ENCODE data around the gene IMPDH1.

IMPDH1 gene

DNA sequence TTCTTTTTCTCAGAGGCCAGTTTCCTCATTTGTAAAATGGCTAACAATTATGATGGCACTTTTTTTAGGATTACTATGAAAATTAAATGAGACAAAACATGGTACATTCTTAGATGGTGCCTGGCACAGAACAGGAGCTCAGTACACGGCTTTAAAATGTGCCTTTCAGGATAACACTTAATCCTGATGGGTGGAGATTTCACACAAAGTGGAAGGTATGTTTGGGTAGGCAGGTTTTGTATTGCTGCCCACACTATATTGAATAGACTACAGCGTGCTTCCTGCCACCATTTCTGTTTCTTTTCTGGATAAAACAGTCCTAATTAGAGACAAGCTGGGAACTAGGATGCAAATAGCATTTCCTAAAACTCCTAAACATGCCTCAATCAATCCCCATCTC lies 22.0 kb upstream of the IMPDH1 start:
- Histone ChIP-seq H3K9ac (ENCODE audit: low read depth, low read length) (no peak overlapping the region), H3K4me1 (ENCODE audit: insufficient read depth, low read length) (peaks cover 21% of the 10 kb centered on the region), H3K27ac (ENCODE audit: low read depth, low read length) (no peak overlapping the region), H3K4me3 (ENCODE audit: low read length) (no peak overlapping the region), H3K36me3 (ENCODE audit: insufficient read depth, low read length) (no peaks in the 10 kb centered on the region), H3K9me3 (ENCODE audit: insufficient read depth, low read depth, low read length) (no peaks in the 10 kb centered on the region), H3K27me3 (ENCODE audit: insufficient read depth, low read length) (no peaks in the 10 kb centered on the region)
- WGBS = 73% methylated on average over 2 of the region's 2 CpGs

DNA sequence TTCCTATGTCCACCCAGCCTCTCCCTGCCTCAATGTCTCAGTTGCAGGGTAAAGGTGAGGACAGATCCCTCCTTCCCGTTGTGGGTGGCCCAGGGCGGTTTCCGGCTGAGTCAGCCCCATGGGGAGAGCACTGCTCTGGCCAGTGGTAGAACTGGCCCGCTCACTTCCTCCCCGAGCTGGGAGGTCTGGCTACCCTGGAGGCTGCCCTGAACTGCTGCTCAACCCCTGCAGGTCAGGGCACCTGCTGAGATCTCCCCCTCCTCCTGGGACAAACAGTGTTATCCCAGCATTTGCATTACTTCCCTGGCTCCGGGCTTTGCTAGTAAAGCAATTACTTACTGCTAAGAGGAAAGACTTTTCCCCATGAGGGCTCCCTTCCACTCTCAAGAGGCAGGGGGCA lies 21.4 kb upstream of the IMPDH1 start:
- Histone ChIP-seq H3K9me3 (ENCODE audit: insufficient read depth, low read depth, low read length) (no peaks in the 10 kb centered on the region), H3K4me1 (ENCODE audit: insufficient read depth, low read length) (peaks cover 21% of the 10 kb centered on the region), H3K4me3 (ENCODE audit: low read length) (no peak overlapping the region), H3K36me3 (ENCODE audit: insufficient read depth, low read length) (no peaks in the 10 kb centered on the region), H3K27ac (ENCODE audit: low read depth, low read length) (no peak overlapping the region), H3K27me3 (ENCODE audit: insufficient read depth, low read length) (no peaks in the 10 kb centered on the region), H3K9ac (ENCODE audit: low read depth, low read length) (no peak overlapping the region)
- 38% methylated on average over 6 of the region's 6 CpGs for WGBS

DNA sequence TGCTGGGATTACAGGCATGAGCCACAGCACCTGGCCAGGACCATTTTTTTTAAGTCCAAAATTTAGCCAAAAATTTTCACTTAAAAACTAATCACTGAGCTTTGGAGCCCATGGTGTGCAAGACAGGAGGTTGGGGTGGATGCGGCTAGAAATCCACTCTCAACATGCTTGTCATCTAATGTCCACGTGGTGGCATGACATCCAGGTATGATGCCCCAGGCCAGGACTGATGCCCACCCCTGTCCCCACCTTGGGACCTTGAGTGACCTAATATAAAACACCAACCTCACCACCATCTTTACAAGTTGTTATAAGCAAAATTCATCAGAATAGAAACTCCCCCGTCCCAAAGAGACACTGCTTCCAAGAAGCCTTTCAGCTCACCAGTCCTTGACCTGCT lies 20.4 kb upstream of the IMPDH1 start:
- Histone ChIP-seq H3K4me3 (ENCODE audit: low read length) (no peak overlapping the region), H3K36me3 (ENCODE audit: insufficient read depth, low read length) (no peaks in the 10 kb centered on the region), H3K9ac (ENCODE audit: low read depth, low read length) (no peak overlapping the region), H3K27me3 (ENCODE audit: insufficient read depth, low read length) (no peaks in the 10 kb centered on the region), H3K27ac (ENCODE audit: low read depth, low read length) (no peak overlapping the region), H3K4me1 (ENCODE audit: insufficient read depth, low read length) (peaks cover 12% of the 10 kb centered on the region), H3K9me3 (ENCODE audit: insufficient read depth, low read depth, low read length) (no peaks in the 10 kb centered on the region)
- 84% methylated on average over 3 of the region's 3 CpGs for WGBS

DNA sequence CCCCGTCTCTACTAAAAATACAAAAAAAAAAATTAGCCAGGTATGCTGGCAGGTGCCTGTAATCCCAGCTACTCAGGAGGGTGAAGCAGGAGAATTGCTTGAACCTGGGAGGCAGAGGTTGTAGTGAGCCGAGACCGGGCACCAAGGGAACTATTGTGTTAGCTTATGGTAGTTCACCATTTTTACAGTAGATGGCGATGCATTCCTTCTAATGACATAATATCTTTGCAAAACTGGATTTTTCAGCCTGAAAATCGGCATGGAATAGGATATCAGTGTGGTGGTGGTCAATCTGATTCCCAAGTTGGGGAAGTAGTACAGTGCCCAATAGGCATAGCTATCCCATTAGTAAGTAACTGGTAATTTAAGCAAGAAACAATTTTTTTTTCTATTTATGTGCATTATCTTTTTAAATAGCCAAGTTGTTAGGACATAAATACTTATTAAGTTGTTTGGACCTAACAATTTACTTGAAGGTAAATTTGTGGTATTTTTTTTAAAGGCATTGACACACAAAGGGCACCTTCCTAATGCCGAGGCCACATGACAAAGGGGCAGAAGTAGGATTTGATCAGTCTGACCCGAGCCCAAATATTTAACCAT lies 17.6 kb upstream of the IMPDH1 start:
- Histone ChIP-seq H3K4me1 (ENCODE audit: insufficient read depth, low read length) (peaks cover 6% of the 10 kb centered on the region), H3K9ac (ENCODE audit: low read depth, low read length) (no peak overlapping the region), H3K36me3 (ENCODE audit: insufficient read depth, low read length) (no peaks in the 10 kb centered on the region), H3K27me3 (ENCODE audit: insufficient read depth, low read length) (no peaks in the 10 kb centered on the region), H3K9me3 (ENCODE audit: insufficient read depth, low read depth, low read length) (no peaks in the 10 kb centered on the region), H3K27ac (ENCODE audit: low read depth, low read length) (no peak overlapping the region), H3K4me3 (ENCODE audit: low read length) (no peak overlapping the region)
- WGBS = 31% methylated on average over 7 of the region's 7 CpGs

DNA sequence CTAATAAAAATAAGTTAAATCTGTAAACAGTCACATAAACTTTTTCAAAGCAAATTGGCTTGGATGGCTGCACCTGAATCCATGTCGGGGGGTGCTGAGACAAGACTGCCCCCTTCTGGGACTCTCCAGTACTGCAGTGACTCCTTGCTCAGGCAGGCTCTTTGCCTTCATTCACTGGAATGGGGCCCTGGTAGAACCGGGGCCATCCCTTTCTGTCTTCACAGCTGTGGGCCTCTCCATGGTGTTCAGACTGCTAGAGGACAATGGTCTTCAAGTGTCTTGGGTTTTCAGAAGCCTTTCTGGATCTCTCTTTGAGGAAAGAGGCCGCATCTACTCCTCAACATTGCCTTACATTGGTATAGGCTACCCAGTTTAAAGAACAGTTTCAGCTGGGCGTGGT lies 16.1 kb upstream of the IMPDH1 start:
- Histone ChIP-seq H3K27me3 (ENCODE audit: insufficient read depth, low read length) (no peaks in the 10 kb centered on the region), H3K4me1 (ENCODE audit: insufficient read depth, low read length) (no peaks in the 10 kb centered on the region), H3K36me3 (ENCODE audit: insufficient read depth, low read length) (no peaks in the 10 kb centered on the region), H3K4me3 (ENCODE audit: low read length) (no peak overlapping the region), H3K9ac (ENCODE audit: low read depth, low read length) (no peak overlapping the region), H3K9me3 (ENCODE audit: insufficient read depth, low read depth, low read length) (no peaks in the 10 kb centered on the region), H3K27ac (ENCODE audit: low read depth, low read length) (no peak overlapping the region)
- 46% methylated on average over 4 of the region's 4 CpGs for WGBS

DNA sequence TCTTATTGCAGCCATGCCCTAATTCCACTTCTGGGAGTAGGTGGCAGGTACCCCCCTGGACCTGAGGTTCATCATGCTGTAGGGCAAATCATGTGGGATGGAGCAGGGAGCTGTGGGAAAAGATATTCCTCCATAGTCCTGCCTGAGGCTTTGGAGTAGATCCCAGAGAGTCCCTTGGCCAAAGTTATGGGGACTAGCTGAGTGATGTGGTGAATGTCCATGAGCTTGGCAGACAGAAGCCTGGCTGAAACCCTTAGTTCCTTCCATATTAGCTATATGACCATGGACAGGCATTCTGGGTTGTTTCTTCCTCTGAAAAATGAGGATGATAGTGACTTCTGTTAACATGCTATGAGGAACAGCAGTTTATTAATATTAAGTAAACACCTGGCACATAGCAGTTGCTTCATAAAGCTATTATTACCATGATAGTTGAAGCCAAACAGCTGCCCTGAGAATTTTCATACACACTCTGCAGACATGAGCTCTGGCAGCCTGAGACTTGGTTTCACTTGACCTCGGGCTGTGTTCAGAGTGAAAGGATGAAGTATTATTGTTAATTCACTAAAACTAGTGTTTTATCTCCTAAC lies 15.0 kb upstream of the IMPDH1 start:
- H3K27ac ChIP-seq (ENCODE audit: low read depth, low read length) = no peak overlapping the region
- H3K9ac ChIP-seq (ENCODE audit: low read depth, low read length) = no peak overlapping the region
- H3K36me3 ChIP-seq (ENCODE audit: insufficient read depth, low read length) = no peaks in the 10 kb centered on the region
- no peak overlapping the region for H3K4me3 ChIP-seq (ENCODE audit: low read length)
- no peaks in the 10 kb centered on the region for H3K27me3 ChIP-seq (ENCODE audit: insufficient read depth, low read length)
- no peaks in the 10 kb centered on the region for H3K9me3 ChIP-seq (ENCODE audit: insufficient read depth, low read depth, low read length)
- WGBS = no CpG with 5 or more reads among the region's 1 CpG
- H3K4me1 ChIP-seq (ENCODE audit: insufficient read depth, low read length) = no peaks in the 10 kb centered on the region

- no peak overlapping the region for H3K4me3 ChIP-seq (ENCODE audit: low read length)
- H3K9me3 ChIP-seq (ENCODE audit: insufficient read depth, low read depth, low read length) = no peaks in the 10 kb centered on the region
- no peaks in the 10 kb centered on the region for H3K4me1 ChIP-seq (ENCODE audit: insufficient read depth, low read length)
- H3K27me3 ChIP-seq (ENCODE audit: insufficient read depth, low read length) = peaks cover 10% of the 10 kb centered on the region
- H3K36me3 ChIP-seq (ENCODE audit: insufficient read depth, low read length) = no peaks in the 10 kb centered on the region
- WGBS = 93% methylated on average over 3 of the region's 3 CpGs
- no peak overlapping the region for H3K27ac ChIP-seq (ENCODE audit: low read depth, low read length)
- H3K9ac ChIP-seq (ENCODE audit: low read depth, low read length) = no peak overlapping the region
These were observed 13.1 kb upstream of the IMPDH1 start for GRCh38 chr7:128422842-128423241.

DNA sequence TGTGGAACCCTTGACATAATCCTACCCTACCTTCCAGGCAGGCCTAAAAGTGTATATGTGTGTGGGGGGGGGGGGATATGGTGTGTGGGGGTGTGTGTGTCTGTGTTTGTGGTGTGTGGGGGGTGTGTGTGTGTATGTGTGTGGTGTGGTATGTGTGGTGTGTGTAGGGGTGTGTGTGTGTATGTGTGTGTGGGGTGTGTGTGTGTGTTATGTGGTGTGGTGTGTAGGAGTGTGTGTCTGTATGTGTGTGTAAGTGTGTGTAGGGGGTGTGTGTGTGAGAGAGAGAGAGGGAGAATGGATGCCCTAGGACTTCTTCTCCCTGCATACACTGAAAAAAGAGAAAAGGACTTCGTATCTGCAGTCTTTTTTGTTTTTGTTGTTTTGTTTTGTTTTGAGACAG lies 12.3 kb upstream of the IMPDH1 start:
- no peaks in the 10 kb centered on the region for H3K36me3 ChIP-seq (ENCODE audit: insufficient read depth, low read length)
- no peaks in the 10 kb centered on the region for H3K9me3 ChIP-seq (ENCODE audit: insufficient read depth, low read depth, low read length)
- H3K9ac ChIP-seq (ENCODE audit: low read depth, low read length) = no peak overlapping the region
- H3K4me1 ChIP-seq (ENCODE audit: insufficient read depth, low read length) = no peaks in the 10 kb centered on the region
- H3K27ac ChIP-seq (ENCODE audit: low read depth, low read length) = no peak overlapping the region
- peaks cover 11% of the 10 kb centered on the region for H3K27me3 ChIP-seq (ENCODE audit: insufficient read depth, low read length)
- no CpG with 5 or more reads among the region's 1 CpG for WGBS
- H3K4me3 ChIP-seq (ENCODE audit: low read length) = no peak overlapping the region

DNA sequence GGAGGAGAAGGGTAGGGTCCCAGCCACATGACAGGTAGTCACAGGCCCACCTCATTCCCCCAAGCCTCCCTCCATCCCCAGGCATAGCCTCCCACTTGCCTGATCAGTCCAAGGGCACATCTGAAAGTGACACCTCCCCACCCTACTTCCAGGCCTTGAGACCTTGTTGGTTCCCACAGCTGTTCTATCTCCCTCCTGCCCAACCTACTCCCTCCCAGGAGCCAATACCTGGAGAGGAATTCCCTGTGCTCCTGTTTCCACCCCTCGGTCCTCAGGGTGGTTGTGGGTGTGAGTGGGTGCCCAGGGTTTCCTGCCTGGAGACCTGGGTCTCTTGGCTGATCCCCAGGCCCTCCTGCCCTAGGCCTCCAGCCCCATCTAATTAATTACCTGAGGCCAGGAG lies 11.6 kb upstream of the IMPDH1 start:
- WGBS = 89% methylated on average over 1 of the region's 1 CpG
- Histone ChIP-seq H3K4me3 (ENCODE audit: low read length) (no peak overlapping the region), H3K9me3 (ENCODE audit: insufficient read depth, low read depth, low read length) (no peaks in the 10 kb centered on the region), H3K9ac (ENCODE audit: low read depth, low read length) (no peak overlapping the region), H3K27me3 (ENCODE audit: insufficient read depth, low read length) (peaks cover 15% of the 10 kb centered on the region), H3K36me3 (ENCODE audit: insufficient read depth, low read length) (no peaks in the 10 kb centered on the region), H3K27ac (ENCODE audit: low read depth, low read length) (no peak overlapping the region), H3K4me1 (ENCODE audit: insufficient read depth, low read length) (no peaks in the 10 kb centered on the region)

- no peak overlapping the region for H3K4me3 ChIP-seq (ENCODE audit: low read length)
- WGBS = 100% methylated on average over 1 of the region's 1 CpG
- H3K9me3 ChIP-seq (ENCODE audit: insufficient read depth, low read depth, low read length) = no peaks in the 10 kb centered on the region
- no peak overlapping the region for H3K27ac ChIP-seq (ENCODE audit: low read depth, low read length)
- peaks cover 15% of the 10 kb centered on the region for H3K27me3 ChIP-seq (ENCODE audit: insufficient read depth, low read length)
- H3K36me3 ChIP-seq (ENCODE audit: insufficient read depth, low read length) = no peaks in the 10 kb centered on the region
- H3K4me1 ChIP-seq (ENCODE audit: insufficient read depth, low read length) = no peaks in the 10 kb centered on the region
- H3K9ac ChIP-seq (ENCODE audit: low read depth, low read length) = no peak overlapping the region
These were observed 11.0 kb upstream of the IMPDH1 start for GRCh38 chr7:128420773-128421172.

DNA sequence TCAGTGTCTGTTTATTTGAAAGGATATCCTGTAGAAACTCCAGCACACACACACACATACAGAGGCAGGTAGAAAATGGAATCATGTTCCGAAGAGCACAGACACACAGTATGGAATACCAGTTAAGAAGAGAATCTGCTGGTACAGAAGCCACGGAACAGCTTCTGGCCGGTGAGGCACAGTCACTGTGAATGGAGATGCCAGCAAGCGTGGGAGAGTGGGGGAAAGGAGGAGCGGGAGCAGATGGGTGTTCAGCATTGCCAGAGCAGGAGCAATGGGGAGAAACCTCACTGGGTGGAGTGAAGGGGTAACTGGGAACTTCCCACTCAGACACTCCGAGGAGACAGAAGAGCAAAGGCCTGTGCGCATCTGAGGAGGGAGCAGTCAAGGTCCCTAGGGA lies 9.5 kb upstream of the IMPDH1 start:
- H3K4me1 ChIP-seq (ENCODE audit: insufficient read depth, low read length) = no peaks in the 10 kb centered on the region
- H3K9ac ChIP-seq (ENCODE audit: low read depth, low read length) = no peak overlapping the region
- H3K27ac ChIP-seq (ENCODE audit: low read depth, low read length) = no peak overlapping the region
- 91% methylated on average over 7 of the region's 7 CpGs for WGBS
- no peak overlapping the region for H3K4me3 ChIP-seq (ENCODE audit: low read length)
- H3K27me3 ChIP-seq (ENCODE audit: insufficient read depth, low read length) = peaks cover 22% of the 10 kb centered on the region
- H3K9me3 ChIP-seq (ENCODE audit: insufficient read depth, low read depth, low read length) = no peaks in the 10 kb centered on the region
- no peaks in the 10 kb centered on the region for H3K36me3 ChIP-seq (ENCODE audit: insufficient read depth, low read length)

GRCh38 chr7:128417071-128417470 lies 7.3 kb upstream of the IMPDH1 start:
- H3K9ac ChIP-seq (ENCODE audit: low read depth, low read length) = no peak overlapping the region
- WGBS = 87% methylated on average over 2 of the region's 3 CpGs
- no peak overlapping the region for H3K27ac ChIP-seq (ENCODE audit: low read depth, low read length)
- no peaks in the 10 kb centered on the region for H3K4me1 ChIP-seq (ENCODE audit: insufficient read depth, low read length)
- no peaks in the 10 kb centered on the region for H3K36me3 ChIP-seq (ENCODE audit: insufficient read depth, low read length)
- no peak overlapping the region for H3K4me3 ChIP-seq (ENCODE audit: low read length)
- H3K27me3 ChIP-seq (ENCODE audit: insufficient read depth, low read length) = peaks cover 40% of the 10 kb centered on the region
- no peaks in the 10 kb centered on the region for H3K9me3 ChIP-seq (ENCODE audit: insufficient read depth, low read depth, low read length)
